GM18867 (cell line): Measurements from ENCODE around the gene ARHGEF40.

Source experiments
- ATAC-seq: cut with Tn5 transposase; IDR thresholded peaks from one replicate; pipeline ENCODE4 v1.9.1; 2021; ENCODE audit warnings: mild to moderate bottlenecking, moderate library complexity; ENCODE audit not compliant: unreplicated experiment

The ARHGEF40 gene

DNA sequence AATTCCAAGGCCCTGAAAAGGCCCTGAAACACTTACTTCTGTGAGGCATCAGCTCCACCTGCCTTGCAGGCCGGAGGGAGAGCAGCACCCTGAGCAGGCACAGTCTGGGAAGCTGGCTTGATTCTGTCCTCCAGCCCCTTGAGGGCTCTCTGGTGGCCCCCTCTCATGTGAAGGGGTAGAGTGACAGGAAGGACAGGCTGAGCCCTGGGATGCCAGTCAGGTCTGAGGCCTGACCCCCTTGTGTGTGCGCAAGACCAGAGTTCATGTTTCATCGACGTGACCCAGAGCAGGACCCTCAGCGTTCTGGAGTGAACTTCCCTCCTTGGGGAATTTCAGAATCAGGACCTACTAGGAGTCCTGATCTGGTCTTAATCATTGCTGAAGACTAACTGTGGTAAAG is 11.2 kb upstream of the ARHGEF40 start:
- ATAC-seq, result no peak

- ATAC-seq, result no peak
Measured at GRCh38 chr14:21059842-21060613, 10.1 kb upstream of the ARHGEF40 start.

- no peak for ATAC-seq
Measured at GRCh38 chr14:21060614-21061346, 9.3 kb upstream of the ARHGEF40 start.

DNA sequence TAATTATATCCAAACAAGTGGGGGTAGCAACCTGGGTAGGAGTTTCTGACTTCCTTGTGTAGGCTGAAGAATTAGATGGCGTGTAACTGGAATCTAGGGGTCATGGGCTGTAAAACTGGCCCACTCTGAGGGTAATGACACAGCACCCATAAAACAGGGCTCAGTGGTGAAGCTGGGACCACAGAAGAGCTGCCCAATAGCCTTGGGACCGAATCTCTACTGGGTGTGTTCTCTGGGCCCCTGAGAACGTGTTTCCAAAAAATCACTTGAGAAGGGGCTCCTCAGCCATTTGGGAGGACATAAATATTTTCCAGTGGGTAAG is 8.8 kb upstream of the ARHGEF40 start:
- ATAC-seq, result no peak

GRCh38 chr14:21063479-21063878 is 6.6 kb upstream of the ARHGEF40 start:
- ATAC-seq, result no peak

GRCh38 chr14:21066882-21067502 is 3.1 kb upstream of the ARHGEF40 start:
- ATAC-seq, result no peak

DNA sequence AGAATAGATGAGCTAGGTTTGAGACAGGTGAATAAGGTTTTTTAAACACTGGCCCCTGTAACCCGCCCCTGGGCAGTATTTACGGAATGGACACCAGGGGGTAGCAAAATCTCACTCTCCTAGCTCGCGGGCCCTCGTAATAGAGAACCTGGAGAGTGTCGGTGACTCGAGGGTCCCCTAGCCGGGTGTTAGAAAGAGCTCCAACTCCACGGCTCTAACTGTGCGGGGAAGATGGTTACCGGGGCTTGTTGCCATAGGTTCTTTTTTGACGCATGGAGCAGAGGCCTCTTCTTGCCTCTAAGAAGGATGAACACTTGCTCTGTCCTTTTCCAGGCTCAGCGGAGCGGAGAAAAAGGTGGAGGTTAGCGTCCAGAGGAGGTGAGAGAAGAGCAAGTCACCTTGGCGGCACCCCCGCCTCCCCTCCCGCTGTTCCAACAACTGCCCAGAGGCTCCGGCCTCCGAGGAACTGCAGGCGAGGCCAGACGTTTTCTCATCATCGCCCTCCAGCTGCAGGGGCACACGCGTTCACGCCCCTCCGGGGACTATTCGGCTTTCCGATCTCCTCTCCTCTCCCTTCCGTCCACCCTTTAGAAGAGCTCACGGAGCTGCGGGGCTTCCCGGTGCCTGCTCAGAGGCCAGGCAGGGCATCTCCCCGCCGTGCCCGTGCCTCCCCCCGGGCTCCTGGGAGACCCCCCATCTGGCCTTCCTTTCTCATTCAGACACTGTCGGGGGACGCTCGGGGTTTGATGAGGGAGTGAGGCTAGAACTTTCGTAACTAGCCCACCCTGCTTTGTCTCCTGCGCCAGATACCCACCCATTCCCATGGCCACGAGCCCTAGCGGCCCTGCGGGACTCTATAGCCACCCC is 1.4 kb upstream of the ARHGEF40 start:
- no peak for ATAC-seq

DNA sequence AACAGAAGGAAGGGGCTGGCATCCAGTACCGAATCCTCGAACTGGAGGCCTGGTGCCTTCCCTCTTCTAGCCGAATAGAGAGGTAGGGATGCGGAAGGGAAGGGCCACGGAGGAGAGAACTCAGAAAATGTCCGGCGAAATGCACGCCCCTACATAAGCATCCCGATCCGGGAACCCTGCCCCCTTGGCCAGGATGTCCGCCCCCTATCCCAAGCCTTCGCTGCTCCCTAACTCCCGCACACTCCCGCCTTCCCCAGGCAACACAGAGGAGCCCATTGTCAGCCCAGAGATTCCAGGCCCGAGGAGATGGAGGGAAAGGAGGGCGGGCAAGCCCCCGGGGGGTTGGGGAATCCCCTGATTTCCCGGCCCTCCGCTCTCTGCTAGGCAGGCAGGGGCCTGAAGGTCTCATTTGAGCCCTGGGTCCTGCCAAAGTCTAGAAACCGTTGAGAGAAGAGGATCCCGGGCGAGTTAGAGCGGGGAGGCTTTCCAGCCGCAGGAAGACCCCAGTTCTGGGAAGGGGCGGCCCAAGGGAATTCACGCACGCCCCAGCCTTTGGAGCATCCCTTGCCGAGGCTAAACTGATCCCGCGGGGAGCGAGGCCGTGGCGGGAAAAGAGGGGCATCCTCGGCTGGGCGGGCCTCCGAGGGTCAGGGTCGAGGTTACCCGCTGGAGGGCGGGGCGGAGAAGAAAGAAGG is 569 bp upstream of the ARHGEF40 start:
- ATAC-seq, result no peak

DNA sequence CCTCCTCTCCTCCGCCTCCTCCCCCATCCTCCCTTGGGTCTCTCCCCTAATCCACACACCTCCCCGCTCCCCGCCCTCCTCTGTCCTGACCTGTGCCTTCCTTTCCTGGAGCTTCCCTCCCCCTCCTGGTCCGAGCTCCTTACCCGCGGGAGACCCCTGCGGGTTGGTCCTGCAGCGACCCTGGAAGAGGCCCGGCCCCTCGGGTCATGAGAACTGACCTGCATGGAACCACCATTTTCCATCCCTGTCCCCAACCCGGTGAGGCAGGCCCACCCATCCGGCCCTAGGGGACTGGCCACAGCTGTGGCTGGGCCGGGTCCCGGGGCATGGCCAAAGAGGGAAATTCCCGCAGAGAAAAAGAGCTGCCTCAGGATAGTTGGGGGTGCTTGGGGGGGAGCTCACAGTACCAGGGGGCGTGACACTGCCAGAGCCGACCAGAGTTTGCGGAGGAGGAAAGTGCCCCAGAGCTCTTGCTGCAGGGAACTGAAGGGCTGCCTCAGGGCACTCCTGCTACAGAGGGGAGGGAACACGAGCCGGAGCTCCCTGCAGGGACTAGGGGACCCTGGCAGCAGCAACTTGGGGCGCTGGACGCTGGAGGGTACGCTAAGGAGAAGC is 613 bp downstream of the ARHGEF40 start:
- ATAC-seq, result peak; percentile 14

DNA sequence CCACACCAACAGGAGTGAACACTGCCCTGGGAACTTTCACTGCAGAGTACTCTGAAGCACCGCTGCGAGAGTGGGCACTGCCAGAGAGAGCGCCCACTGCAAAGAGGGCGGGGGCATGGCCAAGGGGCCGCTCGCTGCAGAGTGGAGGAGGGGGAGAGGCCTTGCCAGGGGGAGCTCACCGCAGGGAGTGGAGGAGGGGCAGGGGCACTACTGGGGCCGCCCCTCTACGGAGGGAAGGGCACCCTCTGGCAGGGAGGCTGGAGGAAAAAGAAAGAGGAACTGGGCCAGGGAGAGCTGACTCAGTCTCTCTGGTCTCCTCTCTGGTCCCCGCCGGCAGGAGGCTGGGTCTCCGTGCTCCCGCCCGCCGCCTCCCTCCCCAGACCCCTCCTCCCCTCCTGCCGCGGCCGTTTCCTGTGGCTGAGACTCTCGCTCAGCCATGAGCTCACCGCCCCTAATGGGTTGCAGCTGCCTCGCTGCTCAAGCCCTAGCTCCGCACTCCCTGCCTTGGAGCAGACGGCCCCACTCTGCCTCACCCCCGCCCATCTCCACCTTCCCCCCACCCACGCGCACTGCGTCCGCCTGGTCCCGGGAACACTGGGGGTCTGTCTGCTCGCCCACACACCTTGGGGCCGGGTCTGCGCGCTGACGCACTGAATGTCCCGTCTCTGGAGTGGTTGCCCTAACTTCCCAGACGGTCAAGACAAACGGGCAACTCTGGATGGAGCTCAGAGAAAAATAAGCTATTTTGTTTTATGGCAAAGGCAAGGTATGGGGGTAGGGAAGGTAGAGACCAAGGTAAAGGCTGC is 1.3 kb downstream of the ARHGEF40 start:
- peak; percentile 65 for ATAC-seq

DNA sequence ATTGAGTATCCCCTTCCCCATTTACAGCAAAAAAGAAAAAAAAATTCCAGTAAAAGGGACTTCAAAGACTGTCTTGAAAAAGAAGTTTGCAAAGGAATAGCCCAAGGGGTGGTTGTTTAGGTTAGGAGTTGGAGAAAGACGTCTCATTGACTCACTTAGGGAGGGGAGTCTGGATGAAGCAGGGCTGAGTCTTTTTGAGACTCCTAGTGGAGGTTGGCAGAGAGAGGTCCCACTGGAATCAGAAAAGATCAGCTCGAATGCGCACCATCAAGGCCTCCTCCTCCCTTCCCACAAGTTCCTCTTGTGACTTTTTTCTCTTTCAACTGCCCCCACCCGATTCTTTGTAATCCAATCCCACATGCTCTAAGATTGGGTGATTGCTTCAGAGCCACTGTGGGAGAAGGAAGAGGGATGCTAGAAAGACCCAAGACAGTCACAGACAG is 1.9 kb downstream of the ARHGEF40 start:
- no peak for ATAC-seq

DNA sequence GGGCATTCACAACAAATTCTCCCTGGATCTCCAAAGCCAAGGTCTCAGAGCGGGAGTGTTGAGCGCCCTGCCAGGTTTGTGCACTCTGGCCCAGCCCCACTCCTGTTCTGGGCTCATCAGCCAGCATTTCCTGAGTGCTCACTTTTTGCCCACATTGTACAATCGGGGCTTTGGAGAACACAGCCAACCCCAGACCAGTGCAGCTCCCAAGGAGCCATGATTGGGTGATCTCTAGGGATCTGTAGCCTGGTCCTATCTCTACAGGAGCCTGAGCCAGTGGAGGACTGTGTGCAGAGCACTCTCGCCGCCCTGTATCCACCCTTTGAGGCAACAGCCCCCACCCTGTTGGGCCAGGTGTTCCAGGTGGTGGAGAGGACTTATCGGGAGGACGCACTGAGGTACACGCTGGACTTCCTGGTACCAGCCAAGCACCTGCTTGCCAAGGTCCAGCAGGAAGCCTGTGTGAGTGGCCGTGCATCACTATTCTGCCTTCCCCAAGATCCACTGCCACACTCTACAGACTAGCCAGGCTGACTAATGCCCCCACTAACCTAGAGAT is 2.8 kb downstream of the ARHGEF40 start:
- no peak for ATAC-seq

- no peak for ATAC-seq
Measured at GRCh38 chr14:21073921-21074320, 3.8 kb downstream of the ARHGEF40 start.

DNA sequence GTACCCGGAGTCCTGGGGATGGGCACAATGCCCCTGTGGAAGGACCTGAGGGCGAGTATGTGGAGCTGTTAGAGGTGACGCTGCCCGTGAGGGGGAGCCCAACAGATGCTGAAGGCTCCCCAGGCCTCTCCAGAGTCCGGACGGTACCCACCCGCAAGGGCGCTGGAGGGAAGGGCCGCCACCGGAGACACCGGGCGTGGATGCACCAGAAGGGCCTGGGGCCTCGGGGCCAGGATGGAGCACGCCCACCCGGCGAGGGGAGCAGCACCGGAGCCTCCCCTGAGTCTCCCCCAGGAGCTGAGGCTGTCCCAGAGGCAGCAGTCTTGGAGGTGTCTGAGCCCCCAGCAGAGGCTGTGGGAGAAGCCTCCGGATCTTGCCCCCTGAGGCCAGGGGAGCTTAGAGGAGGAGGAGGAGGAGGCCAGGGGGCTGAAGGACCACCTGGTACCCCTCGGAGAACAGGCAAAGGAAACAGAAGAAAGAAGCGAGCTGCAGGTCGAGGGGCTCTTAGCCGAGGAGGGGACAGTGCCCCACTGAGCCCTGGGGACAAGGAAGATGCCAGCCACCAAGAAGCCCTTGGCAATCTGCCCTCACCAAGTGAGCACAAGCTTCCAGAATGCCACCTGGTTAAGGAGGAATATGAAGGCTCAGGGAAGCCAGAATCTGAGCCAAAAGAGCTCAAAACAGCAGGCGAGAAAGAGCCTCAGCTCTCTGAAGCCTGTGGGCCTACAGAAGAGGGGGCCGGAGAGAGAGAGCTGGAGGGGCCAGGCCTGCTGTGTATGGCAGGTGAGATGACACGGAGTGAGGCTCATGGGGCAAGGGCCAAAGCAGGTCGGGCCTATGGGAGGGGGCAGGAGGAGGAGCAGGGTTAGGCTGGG is 4.5 kb downstream of the ARHGEF40 start:
- no peak for ATAC-seq

GRCh38 chr14:21075719-21076437 is 5.8 kb downstream of the ARHGEF40 start:
- ATAC-seq, result no peak

- ATAC-seq, result no peak
Measured at GRCh38 chr14:21077672-21078071, 7.6 kb downstream of the ARHGEF40 start.

DNA sequence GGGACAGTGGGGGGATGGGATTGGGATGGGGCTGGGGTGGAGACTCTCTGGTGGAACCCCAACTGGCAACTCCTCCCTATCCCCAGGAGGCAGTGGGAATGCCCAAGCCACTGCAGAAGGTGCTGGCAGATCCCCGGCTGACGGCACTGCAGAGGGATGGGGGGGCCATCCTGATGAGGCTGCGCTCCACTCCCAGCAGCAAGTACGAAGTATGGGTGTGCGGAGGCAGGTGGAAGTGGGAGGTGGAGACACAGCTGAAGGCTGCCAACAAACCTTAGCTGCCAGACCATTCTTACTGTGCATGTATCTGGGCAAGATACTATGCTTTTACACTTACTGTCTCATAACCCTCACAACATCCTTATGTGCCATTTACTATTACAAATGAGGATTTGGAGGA is 8.2 kb downstream of the ARHGEF40 start:
- no peak for ATAC-seq
